Measurements from ENCODE around the gene CASZ1. TPM values are rescaled to one million over a fixed set of nuclear protein-coding genes. Genes with fewer than 3 reads are reported as not detected.

CASZ1 gene
- total and polyA plus RNA-seq, 2 donors from 2014 or later = 10.1 to 33.0 TPM

GRCh38 chr1:10597492-10598388 lies 198.7 kb downstream of the CASZ1 start:
- FAIRE-seq = no peak
- intact Hi-C loops (cut with DNase I) = no loop called here
- Histone ChIP-seq H3K4me3 (ENCODE audit: low read length in 3 of 3) (no peak overlapping the region), H3K36me3 (ENCODE audit: control insufficient read depth in 2 of 3, insufficient read depth in 3 of 3, low read length in 3 of 3) (peaks cover 0 to 3% (median 0%) of the 10 kb centered on the region in 3 donors), H3K9ac (ENCODE audit: low read length in 3 of 3) (no peak overlapping the region), H3K27ac (ENCODE audit: low read depth in 2 of 2, low read length in 2 of 2) (peak overlapping the region in 1 of 2 donors; percentile 24), H3K4me1 (ENCODE audit: control insufficient read depth in 2 of 3, insufficient read depth in 2 of 3, low read depth in 1 of 3, low read length in 3 of 3) (peaks cover 6 to 34% (median 19%) of the 10 kb centered on the region in 3 donors), H3K9me3 (ENCODE audit: control insufficient read depth in 2 of 3, insufficient read depth in 1 of 3, low read length in 3 of 3) (no peaks in the 10 kb centered on the region), H3K27me3 (ENCODE audit: control insufficient read depth, insufficient read depth, low read length) (no peaks in the 10 kb centered on the region)
- TF ChIP-seq CTCF (IDR thresholded peaks at IDR 0.05; ENCODE audit: borderline replicate concordance, extremely low read depth, insufficient read depth) = no peak
- DNase-seq = peak in 2 of 5 donors; percentile 29 to 61

- Histone ChIP-seq H3K4me1 (ENCODE audit: control insufficient read depth in 2 of 3, insufficient read depth in 2 of 3, low read depth in 1 of 3, low read length in 3 of 3) (peaks cover 9 to 43% (median 20%) of the 10 kb centered on the region in 3 donors), H3K27ac (ENCODE audit: low read depth in 2 of 2, low read length in 2 of 2) (no peak overlapping the region), H3K27me3 (ENCODE audit: control insufficient read depth, insufficient read depth, low read length) (no peaks in the 10 kb centered on the region), H3K36me3 (ENCODE audit: control insufficient read depth in 2 of 3, insufficient read depth in 3 of 3, low read length in 3 of 3) (peaks cover 0 to 3% (median 0%) of the 10 kb centered on the region in 3 donors), H3K4me3 (ENCODE audit: low read length in 3 of 3) (no peak overlapping the region), H3K9ac (ENCODE audit: low read length in 3 of 3) (no peak overlapping the region), H3K9me3 (ENCODE audit: control insufficient read depth in 2 of 3, insufficient read depth in 1 of 3, low read length in 3 of 3) (no peaks in the 10 kb centered on the region)
- no peak for DNase-seq
- no peak for TF ChIP-seq CTCF (IDR thresholded peaks at IDR 0.05; ENCODE audit: borderline replicate concordance, extremely low read depth, insufficient read depth)
- FAIRE-seq = no peak
- intact Hi-C loops (cut with DNase I) = no loop called here
These were observed 199.7 kb downstream of the CASZ1 start for GRCh38 chr1:10596780-10597179.

GRCh38 chr1:10594595-10595223 lies 201.7 kb downstream of the CASZ1 start:
- Histone ChIP-seq H3K4me3 (ENCODE audit: low read length in 3 of 3) (no peak overlapping the region), H3K27ac (ENCODE audit: low read depth in 2 of 2, low read length in 2 of 2) (peak overlapping the region in 1 of 2 donors; percentile 86), H3K9me3 (ENCODE audit: control insufficient read depth in 2 of 3, insufficient read depth in 1 of 3, low read length in 3 of 3) (no peaks in the 10 kb centered on the region), H3K27me3 (ENCODE audit: control insufficient read depth, insufficient read depth, low read length) (no peaks in the 10 kb centered on the region), H3K36me3 (ENCODE audit: control insufficient read depth in 2 of 3, insufficient read depth in 3 of 3, low read length in 3 of 3) (no peaks in the 10 kb centered on the region), H3K4me1 (ENCODE audit: control insufficient read depth in 2 of 3, insufficient read depth in 2 of 3, low read depth in 1 of 3, low read length in 3 of 3) (peaks cover 9 to 55% (median 17%) of the 10 kb centered on the region in 3 donors), H3K9ac (ENCODE audit: low read length in 3 of 3) (peak overlapping the region in 1 of 3 donors; percentile 41)
- DNase-seq = no peak
- intact Hi-C loops (cut with DNase I) = no loop called here
- no peak for TF ChIP-seq CTCF (IDR thresholded peaks at IDR 0.05; ENCODE audit: borderline replicate concordance, extremely low read depth, insufficient read depth)
- FAIRE-seq = no peak
